OCI-LY7 (cell line): Measurements from ENCODE around the gene PPARGC1A. TPM values are rescaled to one million over a fixed set of nuclear protein-coding genes. Genes with fewer than 3 reads are reported as not detected.

Source experiments
- BruUV-seq: library from RNA; stranded (reverse); fragments of 400-500 nt; replicated peaks from 2 replicates; lab custom pipeline; 2021; lab: Mats Ljungman, UMichigan
- CTCF ChIA-PET: fragments of 300-600 bp; sonication (Branson Sonifier 250); formaldehyde crosslinking; loops from one replicate; lab custom pipeline; 2022; ENCODE audit warnings: antibody characterized with exemption; ENCODE audit not compliant: unreplicated experiment; lab: Charles Lee
- POLR2A ChIA-PET: fragments of 300-600 bp; sonication (Branson Sonifier 250); formaldehyde crosslinking; loops from one replicate; lab custom pipeline; 2022; ENCODE audit warnings: antibody characterized with exemption; lab: Charles Lee
- DNase-seq: peaks from one replicate; pipeline ENCODE4 v3.0.0-alpha.2; 2015; ENCODE audit warnings: low spot score
- H2AFZ ChIP-seq: fragments of 200-600 bp; sonication (generic), shearing (Covaris generic); 2 replicates; pipeline ENCODE4 v1.6.1; 2014; ENCODE audit warnings: mild to moderate bottlenecking, antibody characterized with exemption, low read length, moderate library complexity
- H3K27ac ChIP-seq: fragments of 200-600 bp; sonication (generic); 2 replicates; pipeline ENCODE4 v1.5.1; 2014; ENCODE audit warnings: mixed run types, low read depth, mild to moderate bottlenecking, moderate library complexity, low read length, inconsistent platforms; ENCODE audit not compliant: poor library complexity, severe bottlenecking
- H3K36me3 ChIP-seq: fragments of 200-600 bp; sonication (generic); 2 replicates; pipeline ENCODE4 v1.6.1; 2014; ENCODE audit warnings: mild to moderate bottlenecking, antibody characterized with exemption, low read length, moderate library complexity, mixed read lengths; ENCODE audit not compliant: insufficient read depth
- H3K4me1 ChIP-seq: fragments of 200-600 bp; sonication (generic); 2 replicates; pipeline ENCODE4 v1.5.1; 2014; ENCODE audit warnings: mild to moderate bottlenecking, low read length; ENCODE audit not compliant: insufficient read depth, poor library complexity, severe bottlenecking
- H3K4me2 ChIP-seq: fragments of 200-600 bp; sonication (generic); 2 replicates; pipeline ENCODE4 v1.6.1; 2014; ENCODE audit warnings: mild to moderate bottlenecking, low read length
- H3K4me3 ChIP-seq: fragments of 200-600 bp; sonication (generic); 2 replicates; pipeline ENCODE4 v1.5.1; 2014; ENCODE audit warnings: mild to moderate bottlenecking, low read depth, low read length; ENCODE audit not compliant: poor library complexity, severe bottlenecking
- H3K79me2 ChIP-seq: fragments of 200-600 bp; sonication (generic); 2 replicates; pipeline ENCODE4 v1.6.1; 2016; ENCODE audit warnings: low read depth, mild to moderate bottlenecking, low read length, moderate library complexity, mixed read lengths; ENCODE audit not compliant: insufficient read depth
- H3K9me2 ChIP-seq: fragments of 200-600 bp; sonication (generic); 2 replicates; pipeline ENCODE4 v1.6.1; 2016; ENCODE audit warnings: mild to moderate bottlenecking, low read length, mixed read lengths; ENCODE audit not compliant: insufficient read depth
- H3K9me3 ChIP-seq: fragments of 200-600 bp; sonication (generic); 2 replicates; pipeline ENCODE4 v1.6.1; 2014; ENCODE audit warnings: mild to moderate bottlenecking, mixed run types, low read length, mixed read lengths
- H4K20me1 ChIP-seq: fragments of 200-600 bp; sonication (generic); 2 replicates; pipeline ENCODE4 v1.6.1; 2014; ENCODE audit warnings: mild to moderate bottlenecking, antibody characterized with exemption, low read length, moderate library complexity, mixed read lengths; ENCODE audit not compliant: insufficient read depth
- CTCF ChIP-seq: fragments of 200-600 bp; sonication (generic); conservative IDR thresholded peaks from 2 replicates; pipeline ENCODE4 v1.5.1; 2014; ENCODE audit warnings: mild to moderate bottlenecking, antibody characterized with exemption, low read length, moderate library complexity, mixed read lengths
- EZH2phosphoT487 ChIP-seq: fragments of 200-600 bp; sonication (generic); IDR thresholded peaks from 2 replicates; pipeline ENCODE4 v1.6.1; 2018; ENCODE audit warnings: low read depth, borderline replicate concordance, mild to moderate bottlenecking, mixed run types, antibody characterized with exemption, low read length, moderate library complexity, mixed read lengths
- intact Hi-C: fragments of 100-400 bp; cut with micrococcal nuclease; formaldehyde crosslinking; loops from one replicate; pipeline ENCODE4 v1.10.0; 2022; ENCODE audit not compliant: unreplicated experiment
- total RNA-seq, 2 experiments: library from RNA; depleted of rRNA in 1 of 2; stranded (reverse); fragments of >200 nt in 1 of 2; shearing (Covaris generic) in 1 of 2; gene quantifications; 2 replicates each; pipeline ENCODE4 v1.2.3, GENCODE V29; 2014 to 2022

The PPARGC1A gene
- total RNA-seq, 2 experiments from 2014 or later, result 0.40 TPM; not detected in 1

GRCh38 chr4:23904639-23905071 lies 14.8 kb upstream of the PPARGC1A start:
- Histone ChIP-seq H3K9me2 (no peaks in the 10 kb centered on the region), H4K20me1 (no peaks in the 10 kb centered on the region), H3K27ac (no peak overlapping the region), H3K4me2 (no peak overlapping the region), H3K4me3 (no peak overlapping the region), H3K36me3 (no peaks in the 10 kb centered on the region), H3K9me3 (no peaks in the 10 kb centered on the region), H3K4me1 (no peaks in the 10 kb centered on the region), H2AFZ (no peak overlapping the region), H3K79me2 (no peaks in the 10 kb centered on the region)
- no peak for DNase-seq
- ChIA-PET POLR2A (interaction anchor here (0.6 kb wide), 1 partner anchor 8 kb away, joined by 3 read pairs; no protein-coding TSS in a partner anchor), CTCF (no interaction called here)
- no TSS peak for BruUV-seq
- TF ChIP-seq CTCF (no peak), EZH2phosphoT487 (no peak)
- intact Hi-C loops, result no loop called here

- H3K79me2 ChIP-seq, result no peaks in the 10 kb centered on the region
- BruUV-seq, result no TSS peak
- no peak overlapping the region for H3K27ac ChIP-seq
- DNase-seq, result no peak
- intact Hi-C loops, result no loop called here
- no peaks in the 10 kb centered on the region for H3K9me3 ChIP-seq
- TF ChIP-seq CTCF, result no peak
- no peak for TF ChIP-seq EZH2phosphoT487
- H3K36me3 ChIP-seq, result no peaks in the 10 kb centered on the region
- no peaks in the 10 kb centered on the region for H3K4me1 ChIP-seq
- ChIA-PET CTCF (no interaction called here), POLR2A (no interaction called here)
- H3K9me2 ChIP-seq, result no peaks in the 10 kb centered on the region
- no peak overlapping the region for H3K4me3 ChIP-seq
- no peaks in the 10 kb centered on the region for H4K20me1 ChIP-seq
- H2AFZ ChIP-seq, result no peak overlapping the region
- no peak overlapping the region for H3K4me2 ChIP-seq
Observed at GRCh38 chr4:23903859-23904438, 14.1 kb upstream of the PPARGC1A start.

DNA sequence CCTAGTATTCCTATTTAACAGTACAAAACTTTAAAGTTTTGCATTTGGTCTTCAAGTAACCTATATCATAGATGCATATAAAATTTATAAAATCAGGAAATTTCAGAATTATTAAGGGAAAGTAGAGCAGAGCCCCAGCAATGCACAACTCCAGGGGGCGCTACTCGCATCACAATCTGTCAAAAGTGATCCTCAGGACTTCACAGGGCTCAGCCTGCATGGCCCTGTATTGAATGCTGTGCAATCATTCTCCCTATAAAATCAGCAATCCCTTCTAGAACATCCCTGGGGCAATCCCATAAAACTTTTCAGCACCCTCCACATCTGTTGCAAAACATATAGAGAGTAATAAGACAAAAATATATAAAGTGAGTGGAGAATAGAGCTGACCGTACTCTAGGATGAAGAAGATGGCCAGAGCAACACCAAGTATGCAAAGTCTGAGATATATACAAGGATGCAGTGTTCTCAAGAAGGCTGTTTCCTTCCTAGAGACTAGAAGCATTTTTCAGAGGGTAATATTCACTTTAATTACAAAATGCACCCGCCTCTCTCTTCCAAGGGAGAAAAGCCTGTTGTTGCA lies 12.5 kb upstream of the PPARGC1A start:
- intact Hi-C loops, result no loop called here
- no peak overlapping the region for H3K4me3 ChIP-seq
- no peaks in the 10 kb centered on the region for H3K9me2 ChIP-seq
- H3K4me2 ChIP-seq, result no peak overlapping the region
- POLR2A ChIA-PET, result interaction anchor here (0.6 kb wide), 1 partner anchor 45 kb away, joined by 3 read pairs; no protein-coding TSS in a partner anchor
- H2AFZ ChIP-seq, result no peak overlapping the region
- DNase-seq, result no peak
- H4K20me1 ChIP-seq, result no peaks in the 10 kb centered on the region
- no TSS peak for BruUV-seq
- H3K27ac ChIP-seq, result no peak overlapping the region
- H3K36me3 ChIP-seq, result no peaks in the 10 kb centered on the region
- TF ChIP-seq EZH2phosphoT487, result no peak
- TF ChIP-seq CTCF, result 0 out of 2 replicates have a peak, but pooled peaks have one; percentile 32
- no peaks in the 10 kb centered on the region for H3K4me1 ChIP-seq
- CTCF ChIA-PET, result no interaction called here
- no peaks in the 10 kb centered on the region for H3K9me3 ChIP-seq
- H3K79me2 ChIP-seq, result no peaks in the 10 kb centered on the region
